Esophagus squamous epithelium (tissue), 5 donors: Measurements from ENCODE around the gene CPPED1. TPM values are rescaled to one million over a fixed set of nuclear protein-coding genes. Genes with fewer than 3 reads are reported as not detected.

Experiments
- DNase-seq: peaks from one replicate; lab custom pipeline; 2025; lab: John Stamatoyannopoulos, UW
- H3K27ac ChIP-seq, 4 donors: fragments of 200-600 bp; sonication (generic); one replicate each; pipeline ENCODE4 v1.5.1; 2016 to 2019; ENCODE audit warnings: mild to moderate bottlenecking in 1 of 4
- H3K27me3 ChIP-seq, 4 donors: fragments of 200-600 bp; sonication (generic); 1 replicate in 3 of 4; 2 replicates in 1 of 4; pipeline versions ENCODE4 v1.5.1 to v1.6.0; 2017 to 2021; ENCODE audit warnings: antibody characterized with exemption in 1 of 4
- H3K36me3 ChIP-seq, 3 donors: fragments of 200-600 bp; sonication (generic); one replicate each; pipeline ENCODE4 v1.5.1; 2016 to 2019
- H3K4me1 ChIP-seq, 3 donors: fragments of 200-600 bp; sonication (generic); one replicate each; pipeline ENCODE4 v1.5.1; 2017 to 2019
- H3K4me3 ChIP-seq, 4 donors: fragments of 200-600 bp; sonication (generic); 1 replicate in 3 of 4; 2 replicates in 1 of 4; pipeline ENCODE4 v1.5.1; 2016 to 2019; ENCODE audit warnings: mild to moderate bottlenecking in 2 of 4, moderate library complexity in 1 of 4
- H3K9me3 ChIP-seq, 3 donors: fragments of 200-600 bp; sonication (generic); one replicate each; pipeline ENCODE4 v1.5.1; 2016 to 2019
- POLR2A ChIP-seq, 4 donors: fragments of 450-650 bp; IDR thresholded peaks; one replicate each; pipeline ENCODE4 v1.6.1; 2017; ENCODE audit warnings: antibody characterized with exemption in 4 of 4, mild to moderate bottlenecking in 4 of 4, moderate library complexity in 3 of 4
- WGBS, 2 donors: methylation state at CpG; one replicate each; pipeline ENCODE4 v1.1.5; 2018; 5-methylcytosine and 5-hydroxymethylcytosine counted together
- intact Hi-C: fragments of 100-400 bp; cut with DNase I; formaldehyde crosslinking; loops from one replicate; pipeline ENCODE4 v1.15.0; 2022
- total RNA-seq, 4 donors: library from RNA; depleted of rRNA; stranded (reverse); fragments of >200 nt; gene quantifications; one replicate each; pipeline ENCODE4 v1.1.0, GENCODE V29; 2016
- TF ChIP-seq, protein P1 (sequence below), 6 experiments: fragments of 450-650 bp in 4 of 6; fragments of 200-600 bp in 2 of 6; sonication (generic) in 2 of 6; IDR thresholded peaks; one replicate each; pipeline ENCODE4 v1.5.1; 2016 to 2019; ENCODE audit warnings: antibody characterized with exemption in 6 of 6, mild to moderate bottlenecking in 4 of 6, moderate library complexity in 4 of 6
- donor health status: DM: yes; HTN: yes; CAD: no.

The CPPED1 gene
- total RNA-seq, 4 donors from 2014 or later: 14.3 to 45.6 (median 16.8) TPM

DNA sequence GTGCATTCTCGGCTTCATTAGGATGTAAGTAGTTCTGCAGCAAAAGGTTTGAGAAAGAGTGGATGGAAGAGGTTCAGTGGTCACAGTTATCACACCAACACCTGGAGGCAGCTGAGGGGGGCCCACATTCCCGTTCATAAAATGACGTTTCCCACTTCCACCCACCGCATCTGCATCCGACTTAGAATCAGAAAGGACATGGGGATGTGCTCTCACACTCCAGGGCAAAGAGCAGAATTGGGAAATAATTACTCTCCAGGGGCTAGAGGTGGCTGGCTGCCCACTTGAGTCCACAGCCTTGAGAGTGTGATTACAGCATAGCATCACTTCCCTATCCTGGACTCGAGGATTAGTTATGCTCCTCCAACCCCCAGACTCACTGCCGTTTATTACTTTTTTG lies 122.0 kb downstream of the CPPED1 start:
- intact Hi-C loops: no loop called here
- Histone ChIP-seq H3K4me1 (no peaks in the 10 kb centered on the region), H3K27ac (no peak overlapping the region), H3K36me3 (peaks cover 0 to 12% (median 0%) of the 10 kb centered on the region in 3 donors), H3K4me3 (no peak overlapping the region), H3K9me3 (no peaks in the 10 kb centered on the region), H3K27me3 (no peaks in the 10 kb centered on the region)
- no peak for DNase-seq
- TF ChIP-seq, protein P1, sequence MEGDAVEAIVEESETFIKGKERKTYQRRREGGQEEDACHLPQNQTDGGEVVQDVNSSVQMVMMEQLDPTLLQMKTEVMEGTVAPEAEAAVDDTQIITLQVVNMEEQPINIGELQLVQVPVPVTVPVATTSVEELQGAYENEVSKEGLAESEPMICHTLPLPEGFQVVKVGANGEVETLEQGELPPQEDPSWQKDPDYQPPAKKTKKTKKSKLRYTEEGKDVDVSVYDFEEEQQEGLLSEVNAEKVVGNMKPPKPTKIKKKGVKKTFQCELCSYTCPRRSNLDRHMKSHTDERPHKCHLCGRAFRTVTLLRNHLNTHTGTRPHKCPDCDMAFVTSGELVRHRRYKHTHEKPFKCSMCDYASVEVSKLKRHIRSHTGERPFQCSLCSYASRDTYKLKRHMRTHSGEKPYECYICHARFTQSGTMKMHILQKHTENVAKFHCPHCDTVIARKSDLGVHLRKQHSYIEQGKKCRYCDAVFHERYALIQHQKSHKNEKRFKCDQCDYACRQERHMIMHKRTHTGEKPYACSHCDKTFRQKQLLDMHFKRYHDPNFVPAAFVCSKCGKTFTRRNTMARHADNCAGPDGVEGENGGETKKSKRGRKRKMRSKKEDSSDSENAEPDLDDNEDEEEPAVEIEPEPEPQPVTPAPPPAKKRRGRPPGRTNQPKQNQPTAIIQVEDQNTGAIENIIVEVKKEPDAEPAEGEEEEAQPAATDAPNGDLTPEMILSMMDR (IDR thresholded peaks at IDR 0.05): no peak
- TF ChIP-seq POLR2A (IDR thresholded peaks at IDR 0.05): no peak
- 82 to 94% methylated on average over 7 of the region's 7 CpGs for WGBS, 2 donors

DNA sequence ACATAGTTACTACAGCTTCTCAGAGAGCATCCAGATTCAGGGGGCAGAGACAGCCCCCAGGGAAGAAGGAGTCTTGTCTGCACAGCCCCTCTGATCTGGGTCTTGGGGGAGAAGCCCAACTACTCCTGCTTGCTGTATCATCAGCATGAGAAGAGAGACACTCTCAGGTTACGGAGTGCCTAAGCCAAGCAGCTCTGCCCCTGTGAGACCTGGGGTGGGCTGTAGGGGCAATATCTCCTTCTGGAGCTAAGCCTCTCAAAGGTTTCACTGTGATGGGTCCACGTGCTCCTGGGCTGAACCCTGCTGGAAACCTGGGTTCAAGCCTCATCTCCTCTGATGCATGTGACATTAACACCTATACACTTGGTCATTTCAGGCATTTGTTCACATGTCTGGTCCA lies 123.2 kb downstream of the CPPED1 start:
- no peak overlapping the region for H3K4me3 ChIP-seq
- no peaks in the 10 kb centered on the region for H3K27me3 ChIP-seq
- peaks cover 0 to 12% (median 0%) of the 10 kb centered on the region in 3 donors for H3K36me3 ChIP-seq
- intact Hi-C loops: no loop called here
- WGBS, 2 donors: 61 to 100% methylated on average over 1 to 2 of the region's 2 CpGs
- H3K9me3 ChIP-seq: no peaks in the 10 kb centered on the region
- TF ChIP-seq POLR2A (IDR thresholded peaks at IDR 0.05): no peak
- TF ChIP-seq, protein P1 (IDR thresholded peaks at IDR 0.05): no peak
- H3K27ac ChIP-seq: no peak overlapping the region
- DNase-seq: no peak
- H3K4me1 ChIP-seq: no peaks in the 10 kb centered on the region

DNA sequence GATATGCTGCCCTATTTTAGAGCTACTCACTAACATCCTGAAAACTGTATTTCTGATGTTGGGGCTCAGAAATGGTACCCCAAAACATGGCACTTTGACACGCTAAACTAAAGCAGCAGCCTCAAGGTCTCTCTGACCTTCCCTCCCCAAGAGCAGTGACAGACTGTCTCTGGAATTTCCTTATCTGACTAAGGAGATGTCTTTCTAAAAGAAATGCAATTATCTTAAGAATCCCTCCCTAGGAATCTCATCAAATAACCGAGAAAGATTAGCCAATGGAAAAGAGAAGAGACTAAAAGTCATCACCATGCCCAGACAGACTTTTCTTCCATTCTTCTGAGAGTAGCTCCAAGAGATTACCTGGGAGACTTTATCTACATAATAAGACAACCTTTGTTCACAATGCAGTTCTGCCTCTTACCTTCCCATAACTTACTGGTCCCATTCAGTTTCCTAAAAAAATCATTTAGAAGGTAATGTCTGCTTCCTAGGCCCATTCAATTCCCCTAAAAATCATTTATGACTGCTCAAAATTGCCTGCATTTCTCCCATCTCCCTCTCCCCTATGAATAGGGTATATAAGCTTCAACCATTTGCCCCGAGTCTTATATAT lies 123.9 kb downstream of the CPPED1 start:
- whole genome bisulfite sequencing, 2 donors: 78 to 81% methylated on average over 3 of the region's 3 CpGs
- no peak for DNase-seq
- peaks cover 0 to 12% (median 0%) of the 10 kb centered on the region in 3 donors for H3K36me3 ChIP-seq
- no peaks in the 10 kb centered on the region for H3K4me1 ChIP-seq
- no peak overlapping the region for H3K4me3 ChIP-seq
- intact Hi-C loops: no loop called here
- H3K27me3 ChIP-seq: no peaks in the 10 kb centered on the region
- no peaks in the 10 kb centered on the region for H3K9me3 ChIP-seq
- TF ChIP-seq, protein P1 (IDR thresholded peaks at IDR 0.05): no peak
- TF ChIP-seq POLR2A (IDR thresholded peaks at IDR 0.05): no peak
- H3K27ac ChIP-seq: no peak overlapping the region

DNA sequence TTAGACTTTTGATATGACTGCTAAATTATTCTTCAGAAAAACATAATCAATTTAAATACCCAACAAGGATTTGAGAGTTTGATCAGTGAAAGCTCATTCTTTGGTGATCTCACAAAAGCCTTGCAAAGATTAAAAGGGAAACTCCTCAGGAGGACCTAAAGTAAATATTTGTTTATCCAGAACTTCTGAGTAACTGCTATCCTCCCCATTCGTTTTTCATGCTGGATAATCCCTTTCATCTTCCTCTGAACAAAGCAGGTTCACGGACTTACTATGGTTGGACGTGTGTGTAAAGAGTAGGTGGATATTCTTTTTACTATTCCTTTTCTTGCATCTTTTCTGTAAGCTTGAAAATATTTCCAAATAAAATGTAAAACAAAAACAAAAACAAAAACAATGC lies 124.7 kb downstream of the CPPED1 start:
- TF ChIP-seq, protein P1 (IDR thresholded peaks at IDR 0.05): no peak
- no peak for TF ChIP-seq POLR2A (IDR thresholded peaks at IDR 0.05)
- Histone ChIP-seq H3K27ac (no peak overlapping the region), H3K4me3 (no peak overlapping the region), H3K4me1 (no peaks in the 10 kb centered on the region), H3K9me3 (no peaks in the 10 kb centered on the region), H3K36me3 (peaks cover 0 to 16% (median 0%) of the 10 kb centered on the region in 3 donors), H3K27me3 (no peaks in the 10 kb centered on the region)
- intact Hi-C loops: no loop called here
- 65 to 67% methylated on average over 3 of the region's 3 CpGs for WGBS, 2 donors
- no peak for DNase-seq

DNA sequence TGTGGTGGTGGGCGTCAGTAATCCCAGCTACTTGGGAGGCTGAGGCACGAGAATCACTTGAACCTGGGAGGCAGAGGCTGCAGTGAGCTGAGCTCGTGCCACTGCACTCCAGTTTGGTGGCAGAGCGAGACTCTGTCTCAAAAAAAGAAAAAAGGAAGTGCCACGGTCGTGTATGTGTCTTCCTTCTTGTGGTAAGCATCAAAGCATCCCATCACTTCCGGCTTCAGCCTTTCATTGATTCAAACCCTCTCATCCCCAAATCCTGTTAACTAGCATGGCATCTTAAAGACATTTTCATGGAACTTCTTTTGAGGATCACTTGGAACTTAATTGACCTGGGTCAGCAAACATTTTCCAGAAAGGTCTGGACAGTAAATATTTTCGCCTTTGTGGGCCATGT lies 126.2 kb downstream of the CPPED1 start:
- intact Hi-C loops: no loop called here
- TF ChIP-seq, protein P1 (IDR thresholded peaks at IDR 0.05): no peak
- no peak for TF ChIP-seq POLR2A (IDR thresholded peaks at IDR 0.05)
- H3K27ac ChIP-seq: no peak overlapping the region
- H3K4me1 ChIP-seq: no peaks in the 10 kb centered on the region
- no peaks in the 10 kb centered on the region for H3K27me3 ChIP-seq
- H3K36me3 ChIP-seq: peaks cover 0 to 26% (median 0%) of the 10 kb centered on the region in 3 donors
- 74 to 83% methylated on average over 8 of the region's 8 CpGs for WGBS, 2 donors
- H3K9me3 ChIP-seq: no peaks in the 10 kb centered on the region
- no peak for DNase-seq
- H3K4me3 ChIP-seq: no peak overlapping the region
